ENCODE measurements around the gene PDCD1LG2. TPM values are rescaled to one million over a fixed set of nuclear protein-coding genes. Genes with fewer than 3 reads are reported as not detected.

PDCD1LG2 gene
- polyA plus RNA-seq, 3 donors = 0.16 to 0.41 (median 0.17) TPM

DNA sequence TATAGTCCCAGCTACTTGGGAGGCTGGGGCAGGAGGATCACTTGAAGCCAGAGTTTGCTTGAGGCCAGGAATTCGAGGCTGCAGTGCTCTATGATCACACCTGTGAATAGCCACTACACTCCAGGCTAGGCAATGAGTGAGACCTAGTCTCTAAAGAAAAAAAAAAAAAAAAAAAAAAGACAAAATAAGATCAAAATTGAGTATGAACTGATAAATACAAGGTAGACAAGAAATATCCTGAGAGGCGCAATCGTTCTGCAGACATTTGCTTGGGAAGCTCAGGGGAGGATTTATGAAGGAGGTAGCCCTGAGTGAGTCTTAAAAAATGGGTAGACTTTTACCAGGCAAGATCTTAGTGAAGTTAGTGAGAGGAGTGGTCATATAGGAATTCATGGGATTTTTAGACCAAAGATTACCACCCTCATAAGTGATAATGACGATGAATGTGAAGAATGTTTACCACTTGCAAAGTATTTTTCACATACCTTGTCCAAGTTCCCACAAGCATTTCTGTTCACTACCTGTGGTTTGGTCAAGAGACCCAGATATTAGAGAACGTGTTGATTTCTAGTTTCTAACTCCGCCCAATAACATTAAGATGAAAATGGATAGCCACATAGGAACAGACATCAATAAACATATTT is 4.4 kb downstream of the PDCD1LG2 start:
- no CpG with 5 or more reads among the region's 6 CpGs for WGBS (ENCODE audit: insufficient coverage)
- TF ChIP-seq, protein P1, sequence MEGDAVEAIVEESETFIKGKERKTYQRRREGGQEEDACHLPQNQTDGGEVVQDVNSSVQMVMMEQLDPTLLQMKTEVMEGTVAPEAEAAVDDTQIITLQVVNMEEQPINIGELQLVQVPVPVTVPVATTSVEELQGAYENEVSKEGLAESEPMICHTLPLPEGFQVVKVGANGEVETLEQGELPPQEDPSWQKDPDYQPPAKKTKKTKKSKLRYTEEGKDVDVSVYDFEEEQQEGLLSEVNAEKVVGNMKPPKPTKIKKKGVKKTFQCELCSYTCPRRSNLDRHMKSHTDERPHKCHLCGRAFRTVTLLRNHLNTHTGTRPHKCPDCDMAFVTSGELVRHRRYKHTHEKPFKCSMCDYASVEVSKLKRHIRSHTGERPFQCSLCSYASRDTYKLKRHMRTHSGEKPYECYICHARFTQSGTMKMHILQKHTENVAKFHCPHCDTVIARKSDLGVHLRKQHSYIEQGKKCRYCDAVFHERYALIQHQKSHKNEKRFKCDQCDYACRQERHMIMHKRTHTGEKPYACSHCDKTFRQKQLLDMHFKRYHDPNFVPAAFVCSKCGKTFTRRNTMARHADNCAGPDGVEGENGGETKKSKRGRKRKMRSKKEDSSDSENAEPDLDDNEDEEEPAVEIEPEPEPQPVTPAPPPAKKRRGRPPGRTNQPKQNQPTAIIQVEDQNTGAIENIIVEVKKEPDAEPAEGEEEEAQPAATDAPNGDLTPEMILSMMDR (IDR thresholded peaks at IDR 0.05) = no peak
- H3K36me3 ChIP-seq (replicated peaks in 1 of 2; ENCODE audit: control insufficient read depth in 1 of 2, insufficient read depth in 2 of 2, low read length in 2 of 2) = no peaks in the 10 kb centered on the region
- peaks cover 58 to 69% of the 10 kb centered on the region in 2 donors for H3K4me1 ChIP-seq (ENCODE audit: control insufficient read depth in 1 of 2, insufficient read depth in 2 of 2, low read length in 2 of 2)
- Mint-ChIP-seq H3K4me3 (no peak overlapping the region), H3K27ac (peak overlapping the region in 1 of 7 donors; percentile 16), H3K36me3 (peaks cover 0 to 2% of the 10 kb centered on the region in 2 donors), H3K4me1 (peaks cover 71% of the 10 kb centered on the region), H3K9me3 (peaks cover 0 to 2% (median 0%) of the 10 kb centered on the region in 7 donors), H3K27me3 (ENCODE audit: low read depth in 3 of 3) (peaks cover 0 to 2% (median 0%) of the 10 kb centered on the region in 3 donors)
- no peak overlapping the region for H3K4me3 ChIP-seq (replicated peaks in 1 of 3; ENCODE audit: low read depth in 2 of 3, low read length in 3 of 3)
- H4K20me1 ChIP-seq (ENCODE audit: insufficient read depth, low read length) = no peaks in the 10 kb centered on the region
- H3K27ac ChIP-seq (ENCODE audit: low read depth in 1 of 2, low read length in 2 of 2) = no peak overlapping the region
- no peaks in the 10 kb centered on the region for H3K9me3 ChIP-seq (replicated peaks in 1 of 2; ENCODE audit: control insufficient read depth in 1 of 2, insufficient read depth in 1 of 2, low read length in 2 of 2)
- H3K27me3 ChIP-seq (ENCODE audit: control insufficient read depth in 2 of 2, insufficient read depth in 2 of 2, low read length in 2 of 2) = no peaks in the 10 kb centered on the region
- no peaks in the 10 kb centered on the region for H3K79me2 ChIP-seq (ENCODE audit: insufficient read depth, low read length)
- DNase-seq = no peak
- no peak overlapping the region for H3K9ac ChIP-seq (ENCODE audit: insufficient read depth, low read length, poor library complexity, severe bottlenecking)
- H2AFZ ChIP-seq (ENCODE audit: insufficient read depth, low read depth, low read length, poor library complexity, severe bottlenecking) = no peak overlapping the region
- H3K4me2 ChIP-seq (replicated peaks; ENCODE audit: extremely low read depth, low read length, poor library complexity, severe bottlenecking) = no peak overlapping the region
- intact Hi-C loops (cut with micrococcal nuclease) = loop anchor here (10.0 kb wide), 2 partner anchors 50 to 60 kb away; partner anchors contain the start of gene CD274 (in 2 of the 2)

DNA sequence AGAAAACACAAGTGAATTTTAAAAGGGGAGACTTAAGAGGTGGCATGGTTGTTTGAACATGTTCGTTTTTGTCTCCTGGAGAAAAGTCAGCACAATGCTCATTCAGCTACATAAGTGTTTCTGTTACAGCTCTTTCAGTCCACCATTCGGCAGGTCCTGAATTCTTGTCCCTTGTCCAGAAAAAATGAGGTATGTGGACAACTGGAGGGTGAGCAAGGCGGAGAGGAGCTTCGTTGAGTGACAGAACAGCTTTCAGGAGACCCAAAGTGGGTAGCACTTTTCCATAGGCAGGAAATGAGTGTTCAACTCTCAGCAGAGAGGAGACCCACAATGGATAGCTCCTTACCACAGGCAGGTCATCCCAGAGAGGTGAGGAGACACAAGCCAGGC is 4.9 kb downstream of the PDCD1LG2 start:
- Histone ChIP-seq H3K27ac (ENCODE audit: low read depth in 1 of 2, low read length in 2 of 2) (no peak overlapping the region), H3K9ac (ENCODE audit: insufficient read depth, low read length, poor library complexity, severe bottlenecking) (no peak overlapping the region), H2AFZ (ENCODE audit: insufficient read depth, low read depth, low read length, poor library complexity, severe bottlenecking) (no peak overlapping the region), H3K27me3 (ENCODE audit: control insufficient read depth in 2 of 2, insufficient read depth in 2 of 2, low read length in 2 of 2) (no peaks in the 10 kb centered on the region), H3K4me3 (replicated peaks in 1 of 3; ENCODE audit: low read depth in 2 of 3, low read length in 3 of 3) (no peak overlapping the region), H4K20me1 (ENCODE audit: insufficient read depth, low read length) (no peaks in the 10 kb centered on the region), H3K4me1 (ENCODE audit: control insufficient read depth in 1 of 2, insufficient read depth in 2 of 2, low read length in 2 of 2) (peaks cover 54 to 69% of the 10 kb centered on the region in 2 donors), H3K79me2 (ENCODE audit: insufficient read depth, low read length) (no peaks in the 10 kb centered on the region), H3K4me2 (replicated peaks; ENCODE audit: extremely low read depth, low read length, poor library complexity, severe bottlenecking) (no peak overlapping the region), H3K9me3 (replicated peaks in 1 of 2; ENCODE audit: control insufficient read depth in 1 of 2, insufficient read depth in 1 of 2, low read length in 2 of 2) (no peaks in the 10 kb centered on the region), H3K36me3 (replicated peaks in 1 of 2; ENCODE audit: control insufficient read depth in 1 of 2, insufficient read depth in 2 of 2, low read length in 2 of 2) (no peaks in the 10 kb centered on the region)
- H3K4me3 Mint-ChIP-seq = no peak overlapping the region
- no peak overlapping the region for H3K27ac Mint-ChIP-seq
- peaks cover 68% of the 10 kb centered on the region for H3K4me1 Mint-ChIP-seq
- peaks cover 0 to 2% (median 0%) of the 10 kb centered on the region in 3 donors for H3K27me3 Mint-ChIP-seq (ENCODE audit: low read depth in 3 of 3)
- no peak for DNase-seq
- peaks cover 0 to 2% of the 10 kb centered on the region in 2 donors for H3K36me3 Mint-ChIP-seq
- 95% methylated on average over 3 of the region's 4 CpGs for WGBS (ENCODE audit: insufficient coverage)
- intact Hi-C loops (cut with micrococcal nuclease) = loop anchor here (10.0 kb wide), 2 partner anchors 50 to 60 kb away; partner anchors contain the start of gene CD274 (in 2 of the 2)
- TF ChIP-seq, protein P1 (IDR thresholded peaks at IDR 0.05) = no peak
- H3K9me3 Mint-ChIP-seq = peaks cover 0 to 2% (median 0%) of the 10 kb centered on the region in 7 donors
